GM12878 (cell line): ENCODE results near the gene CHSY3. TPM values are rescaled to one million over a fixed set of nuclear protein-coding genes. Genes with fewer than 3 reads are reported as not detected.

Experiments used
- ATAC-seq: fragments of 200-7000 bp; cut with Tn5 transposase; 3 replicates; pipeline ENCODE4 v1.9.1; 2020; ENCODE audit warnings: mild to moderate bottlenecking, moderate library complexity
- BruUV-seq: library from RNA; stranded (reverse); fragments of 400-500 nt; replicated peaks from 2 replicates; lab custom pipeline; 2021; lab: Mats Ljungman, UMichigan
- CTCF ChIA-PET: fragments of 300-600 bp; sonication (Branson Sonifier 250); formaldehyde crosslinking; extraction: SDS; loops from one replicate; lab custom pipeline; 2021; ENCODE audit warnings: inconsistent platforms; lab: Yijun Ruan, JAX
- POLR2A ChIA-PET: fragments of 350-600 bp; formaldehyde crosslinking; extraction: SDS; loops from one replicate; lab custom pipeline; 2021; ENCODE audit warnings: inconsistent platforms; lab: Charles Lee
- RAD21 ChIA-PET: fragments of 300-600 bp; sonication (Branson Sonifier 250); formaldehyde crosslinking; loops from one replicate; lab custom pipeline; 2023; ENCODE audit warnings: antibody characterized with exemption; ENCODE audit not compliant: unreplicated experiment; lab: Charles Lee
- SMC1A ChIA-PET: fragments of 300-600 bp; sonication (Branson Sonifier 250); formaldehyde crosslinking; loops from one replicate; lab custom pipeline; 2023; ENCODE audit not compliant: unreplicated experiment, uncharacterized antibody; lab: Charles Lee
- DNase-seq: peaks from one replicate; pipeline ENCODE4 v3.0.0-alpha.2; 2011; ENCODE audit warnings: low read depth, low spot score
- FAIRE-seq: peaks from 3 replicates; lab custom pipeline; 2011; peaks lifted over from hg19 to GRCh38; lab: Jason Lieb, UNC
- H2AFZ ChIP-seq: 2 replicates; pipeline ENCODE4 v1.6.0; 2011; ENCODE audit warnings: low read depth, low read length, control low read depth; ENCODE audit not compliant: control insufficient read depth
- H3K27ac ChIP-seq: 2 replicates; pipeline ENCODE4 v1.5.1; 2011; ENCODE audit warnings: control low read depth; ENCODE audit not compliant: control insufficient read depth, insufficient read depth
- H3K27me3 ChIP-seq, 2 experiments: replicated peaks in 1 of 2; 2 replicates each; pipeline versions ENCODE4 v1.6.0 to v1.6.1; 2011; ENCODE audit warnings: low read length in 1 of 2; ENCODE audit not compliant: control insufficient read depth in 2 of 2, insufficient read depth in 2 of 2
- H3K36me3 ChIP-seq, 2 experiments: 2 replicates each; pipeline ENCODE4 v1.5.1; 2011; ENCODE audit warnings: low read length in 1 of 2; ENCODE audit not compliant: control insufficient read depth in 2 of 2, insufficient read depth in 2 of 2
- H3K4me1 ChIP-seq: 2 replicates; pipeline ENCODE4 v1.6.1; 2011; ENCODE audit warnings: mild to moderate bottlenecking, low read length, moderate library complexity, mixed read lengths; ENCODE audit not compliant: control insufficient read depth, insufficient read depth
- H3K4me2 ChIP-seq: 2 replicates; pipeline ENCODE4 v1.6.0; 2011; ENCODE audit warnings: control low read depth; ENCODE audit not compliant: control insufficient read depth, insufficient read depth
- H3K4me3 ChIP-seq: fragments of 200-600 bp; sonication (generic); 2 replicates; pipeline ENCODE4 v1.5.1; 2016
- H3K79me2 ChIP-seq: 2 replicates; pipeline ENCODE4 v1.6.0; 2011; ENCODE audit warnings: low read length; ENCODE audit not compliant: control insufficient read depth, insufficient read depth
- H3K9ac ChIP-seq: 2 replicates; pipeline ENCODE4 v1.8.0; 2011; ENCODE audit warnings: low read length, control low read depth, mixed read lengths; ENCODE audit not compliant: control insufficient read depth, insufficient read depth
- H3K9me3 ChIP-seq: replicated peaks from 3 replicates; pipeline ENCODE4 v1.5.1; 2011; ENCODE audit warnings: mild to moderate bottlenecking, low read length; ENCODE audit not compliant: control insufficient read depth, insufficient read depth
- H4K20me1 ChIP-seq: 2 replicates; pipeline ENCODE4 v1.6.0; 2011; ENCODE audit not compliant: control insufficient read depth, insufficient read depth
- CHD1 ChIP-seq: IDR thresholded peaks from 2 replicates; pipeline ENCODE4 v1.6.1; 2012; ENCODE audit warnings: low read depth, low read length, improper control_type of control experiment
- CTCF ChIP-seq, 3 experiments: IDR thresholded peaks in 2 of 3; conservative IDR thresholded peaks in 1 of 3; 2 replicates each; pipeline ENCODE4 v1.5.1; 2011; ENCODE audit warnings: low read depth in 3 of 3, low read length in 3 of 3, mild to moderate bottlenecking in 3 of 3, control low read depth in 2 of 3, moderate library complexity in 2 of 3, inconsistent platforms in 1 of 3, mixed read lengths in 1 of 3; ENCODE audit not compliant: control insufficient read depth in 2 of 3, insufficient read depth in 1 of 3; ENCODE audit errors: extremely low read depth in 1 of 3
- HDGF ChIP-seq: fragments of 450-650 bp; IDR thresholded peaks from 2 replicates; pipeline ENCODE4 v1.6.1; 2016; ENCODE audit warnings: antibody characterized with exemption
- MAX ChIP-seq: IDR thresholded peaks from 2 replicates; pipeline ENCODE4 v1.6.1; 2012; ENCODE audit warnings: low read depth, low read length, improper control_type of control experiment
- POLR2AphosphoS2 ChIP-seq: IDR thresholded peaks from 2 replicates; pipeline ENCODE4 v1.6.1; 2011; ENCODE audit warnings: low read depth, mild to moderate bottlenecking, low read length, improper control_type of control experiment, moderate library complexity
- RAD21 ChIP-seq: IDR thresholded peaks from 2 replicates; pipeline ENCODE4 v1.6.1; 2011; ENCODE audit warnings: mild to moderate bottlenecking, low read depth, low read length, moderate library complexity; ENCODE audit not compliant: insufficient read depth
- SMC3 ChIP-seq: IDR thresholded peaks from 2 replicates; pipeline ENCODE4 v1.6.1; 2011; ENCODE audit warnings: low read length, improper control_type of control experiment, borderline replicate concordance
- WGBS: methylation state at CpG from one replicate; pipeline ENCODE4 v1.1.6; 2016; ENCODE audit warnings: low lambda C conversion rate; ENCODE audit not compliant: insufficient replicate concordance, insufficient coverage; ENCODE audit errors: missing lambda C conversion rate; 5-methylcytosine and 5-hydroxymethylcytosine counted together
- in situ Hi-C: fragments of 300-500 bp; cut with MboI; formaldehyde crosslinking; loops from 9 replicates; pipeline ENCODE4 v1.14.3; 2018; ENCODE audit warnings: mixed read lengths
- intact Hi-C: fragments of 100-400 bp; cut with micrococcal nuclease; formaldehyde crosslinking; loops from one replicate; pipeline ENCODE4 v1.14.2; 2022; ENCODE audit not compliant: unreplicated experiment
- polyA plus RNA-seq, 11 experiments: library from polyadenylated mRNA; depleted of rRNA in 4 of 11; unstranded in 6 of 11; stranded (reverse) in 5 of 11; fragments of >200 nt; fragmentation: Nextera tagmentation in 4 of 11; fragmentation: Illumina TruSeq in 1 of 11; extraction: Ambion mirVana in 4 of 11; extraction: Trizol in 1 of 11; gene quantifications; 1 replicate in 1 of 11; 2 replicates in 10 of 11; pipeline versions ENCODE4 v1.2.1 to v1.2.3, GENCODE V29; 2011 to 2016; ENCODE audit warnings: inconsistent platforms in 2 of 11, missing spikeins in 2 of 11, low read depth in 1 of 11
- total RNA-seq, 4 experiments: library from RNA; depleted of rRNA in 3 of 4; stranded (reverse); fragments of >200 nt in 3 of 4; fragmentation: Illumina TruSeq in 1 of 4; extraction: Trizol in 1 of 4; gene quantifications; 2 replicates each; pipeline versions ENCODE4 v1.2.1 to v1.2.3, GENCODE V29; 2013 to 2021

Gene CHSY3
- total and polyA plus RNA-seq, 10 of the 15 experiments (the other 5 are each of a cell fraction or from before 2014, with no cell fraction given): not detected

GRCh38 chr5:130198927-130199326 is 294.7 kb downstream of the CHSY3 start:
- POLR2A ChIA-PET: no interaction called here
- in situ Hi-C loops: no loop called here
- intact Hi-C loops: loop anchor here (5.0 kb wide), 1 partner anchor 908 kb away; no protein-coding TSS in a partner anchor
- Histone ChIP-seq H3K9me3 (no peaks in the 10 kb centered on the region), H3K4me2 (no peak overlapping the region), H3K36me3 (no peaks in the 10 kb centered on the region), H3K27me3 (no peaks in the 10 kb centered on the region), H3K79me2 (no peaks in the 10 kb centered on the region), H3K9ac (no peak overlapping the region), H3K4me3 (no peak overlapping the region), H3K4me1 (no peaks in the 10 kb centered on the region)
- ATAC-seq (peak; percentile 89), FAIRE-seq (no peak)
- RAD21 ChIA-PET: interaction anchor here (0.7 to 1.0 kb wide), 2 partner anchors 176 to 187 kb away, joined by 3 to 4 read pairs; no protein-coding TSS in a partner anchor
- SMC1A ChIA-PET: interaction anchor here (0.9 to 1.6 kb wide), 10 partner anchors 10 to 911 kb away, joined by 3 to 8 read pairs (median 4); no protein-coding TSS in a partner anchor
- TF ChIP-seq RAD21: peak; percentile 47
- peak; percentile 66; the same call in 1 of the 2 replicates for TF ChIP-seq SMC3
- TF ChIP-seq MAX: no peak
- TF ChIP-seq CTCF (IDR thresholded peaks at IDR 0.05 in 2 of 3, conservative IDR thresholded peaks at IDR 0.05 in 1 of 3; ENCODE audit: control insufficient read depth in 2 of 3, extremely low read depth in 1 of 3, insufficient read depth in 1 of 3, low read depth in 3 of 3, low read length in 3 of 3): peak; percentile 35 to 62 (median 42); a peak in 5 of 6 replicates
- TF ChIP-seq POLR2AphosphoS2: no peak
- no peak for TF ChIP-seq CHD1
- TF ChIP-seq HDGF: no peak
- TF ChIP-seq, all 136 proteins: peak for 3
- DNase-seq: no peak
- BruUV-seq: no TSS peak
- CTCF ChIA-PET: interaction anchor here (0.6 to 2.2 kb wide), 13 partner anchors 9 to 912 kb away, joined by 3 to 11 read pairs (median 3); no protein-coding TSS in a partner anchor
- Histone ChIP-seq H4K20me1 (no peaks in the 10 kb centered on the region), H2AFZ (no peak overlapping the region), H3K27ac (no peak overlapping the region)
- WGBS: 0% methylated on average over 3 of the region's 3 CpGs
